IMR-90 (cell line): ENCODE results near the gene SIK2. TPM values are rescaled to one million over a fixed set of nuclear protein-coding genes. Genes with fewer than 3 reads are reported as not detected.

Experiments used
- ATAC-seq: fragments of 200-7000 bp; cut with Tn5 transposase; 2 replicates; pipeline ENCODE4 v1.9.1; 2020; ENCODE audit warnings: low read depth, mild to moderate bottlenecking, moderate library complexity
- BruUV-seq: library from RNA; stranded (reverse); fragments of 400-500 nt; replicated peaks from 2 replicates; lab custom pipeline; 2021; lab: Mats Ljungman, UMichigan
- CTCF ChIA-PET: fragments of 300-600 bp; formaldehyde crosslinking; extraction: SDS; loops from one replicate; lab custom pipeline; 2021; ENCODE audit warnings: antibody characterized with exemption; lab: Yijun Ruan, JAX
- POLR2A ChIA-PET: fragments of 300-600 bp; sonication (Branson Sonifier 250); formaldehyde crosslinking; loops from one replicate; lab custom pipeline; 2022; ENCODE audit warnings: antibody characterized with exemption; ENCODE audit not compliant: unreplicated experiment; lab: Charles Lee
- DNase-seq: peaks from one replicate; pipeline ENCODE4 v3.0.0; 2013
- H2AFZ ChIP-seq: replicated peaks from 2 replicates; pipeline ENCODE3; 2013; ENCODE audit warnings: low read length, mild to moderate bottlenecking; ENCODE audit not compliant: poor library complexity
- H2AK5ac ChIP-seq: 2 replicates; pipeline ENCODE4 v1.6.1; 2013; ENCODE audit warnings: low read depth, low read length, inconsistent platforms
- H2AK9ac ChIP-seq: replicated peaks from 2 replicates; pipeline ENCODE3; 2013; ENCODE audit warnings: mild to moderate bottlenecking, low read depth, low read length, moderate library complexity; ENCODE audit not compliant: poor library complexity
- H2BK120ac ChIP-seq: 2 replicates; pipeline ENCODE4 v1.6.1; 2013; ENCODE audit warnings: low read depth, low read length, inconsistent platforms
- H2BK15ac ChIP-seq: 3 replicates; pipeline ENCODE4 v1.6.1; 2013; ENCODE audit warnings: low read depth, low read length, inconsistent platforms
- H2BK20ac ChIP-seq: 2 replicates; pipeline ENCODE4 v1.6.1; 2013; ENCODE audit warnings: low read depth, mild to moderate bottlenecking, inconsistent platforms, low read length, moderate library complexity
- H2BK5ac ChIP-seq: 2 replicates; pipeline ENCODE4 v1.6.1; 2013; ENCODE audit warnings: mild to moderate bottlenecking, low read depth, low read length, inconsistent platforms; ENCODE audit not compliant: poor library complexity, severe bottlenecking
- H3K14ac ChIP-seq: replicated peaks from 2 replicates; pipeline ENCODE4 v1.6.1; 2013; ENCODE audit warnings: low read depth, low read length, inconsistent platforms
- H3K18ac ChIP-seq: 2 replicates; pipeline ENCODE4 v1.6.1; 2013; ENCODE audit warnings: low read depth, low read length, control low read depth
- H3K23ac ChIP-seq: 2 replicates; pipeline ENCODE4 v1.6.1; 2013; ENCODE audit warnings: low read depth, low read length, inconsistent platforms
- H3K27ac ChIP-seq: 2 replicates; pipeline ENCODE4 v1.5.1; 2013; ENCODE audit warnings: mild to moderate bottlenecking, control low read depth, low read length; ENCODE audit not compliant: insufficient read depth
- H3K27me3 ChIP-seq: 2 replicates; pipeline ENCODE4 v1.6.1; 2013; ENCODE audit warnings: low read length; ENCODE audit not compliant: control insufficient read depth, insufficient read depth
- H3K36me3 ChIP-seq: 2 replicates; pipeline ENCODE4 v1.6.1; 2013; ENCODE audit warnings: low read length, mixed read lengths; ENCODE audit not compliant: control insufficient read depth, insufficient read depth
- H3K4ac ChIP-seq: 2 replicates; pipeline ENCODE4 v1.6.1; 2013; ENCODE audit warnings: low read depth, low read length, inconsistent platforms
- H3K4me1 ChIP-seq: 2 replicates; pipeline ENCODE4 v1.6.1; 2013; ENCODE audit warnings: low read length, mixed read lengths; ENCODE audit not compliant: control insufficient read depth, insufficient read depth
- H3K4me2 ChIP-seq: 2 replicates; pipeline ENCODE4 v1.6.1; 2013; ENCODE audit warnings: low read depth, mild to moderate bottlenecking, control low read depth, low read length, moderate library complexity
- H3K4me3 ChIP-seq: 2 replicates; pipeline ENCODE4 v1.5.1; 2013; ENCODE audit warnings: low read depth, mild to moderate bottlenecking, control low read depth, low read length, moderate library complexity; ENCODE audit not compliant: insufficient read depth
- H3K56ac ChIP-seq: 2 replicates; pipeline ENCODE4 v1.6.1; 2013; ENCODE audit warnings: low read length, inconsistent platforms; ENCODE audit not compliant: insufficient read depth; ENCODE audit errors: extremely low read depth
- H3K79me1 ChIP-seq, 2 experiments: 2 replicates each; pipeline ENCODE4 v1.6.1; 2013; ENCODE audit warnings: low read length in 2 of 2, inconsistent platforms in 1 of 2, low read depth in 1 of 2
- H3K9ac ChIP-seq: 2 replicates; pipeline ENCODE4 v1.6.1; 2013; ENCODE audit warnings: low read depth, low read length, control low read depth
- H3K9me1 ChIP-seq: 2 replicates; pipeline ENCODE4 v1.6.1; 2013; ENCODE audit warnings: low read length, inconsistent platforms; ENCODE audit not compliant: insufficient read depth
- H3K9me3 ChIP-seq: 2 replicates; pipeline ENCODE4 v1.6.1; 2013; ENCODE audit warnings: low read length; ENCODE audit not compliant: control insufficient read depth, insufficient read depth
- H4K20me1 ChIP-seq: 2 replicates; pipeline ENCODE4 v1.6.1; 2013; ENCODE audit warnings: low read length, inconsistent platforms; ENCODE audit not compliant: insufficient read depth
- H4K5ac ChIP-seq: 2 replicates; pipeline ENCODE4 v1.6.1; 2013; ENCODE audit warnings: mild to moderate bottlenecking, low read depth, low read length, control low read depth
- H4K8ac ChIP-seq, 2 experiments: 2 replicates each; pipeline ENCODE4 v1.6.1; 2013; ENCODE audit warnings: low read depth in 2 of 2, low read length in 2 of 2, control low read depth in 1 of 2, inconsistent platforms in 1 of 2
- H4K91ac ChIP-seq: 2 replicates; pipeline ENCODE4 v1.6.1; 2013; ENCODE audit warnings: low read depth, low read length, inconsistent platforms; ENCODE audit not compliant: insufficient read depth
- BHLHE40 ChIP-seq: fragments of 150-350 bp; IDR thresholded peaks from 2 replicates; pipeline ENCODE4 v1.6.1; 2016; ENCODE audit warnings: mild to moderate bottlenecking, low read depth, low read length
- CTCF ChIP-seq: conservative IDR thresholded peaks from 2 replicates; pipeline ENCODE4 v1.5.1; 2012; ENCODE audit warnings: mild to moderate bottlenecking, low read depth, low read length, improper control_type of control experiment
- FOS ChIP-seq: fragments of 150-350 bp; IDR thresholded peaks from 2 replicates; pipeline ENCODE4 v1.6.1; 2016; ENCODE audit warnings: low read depth, low read length
- MAZ ChIP-seq: IDR thresholded peaks from 2 replicates; pipeline ENCODE4 v1.6.1; 2012; ENCODE audit warnings: low read depth, mild to moderate bottlenecking, low read length, improper control_type of control experiment, moderate library complexity, borderline replicate concordance
- RAD21 ChIP-seq: IDR thresholded peaks from 2 replicates; pipeline ENCODE4 v1.6.1; 2012; ENCODE audit warnings: low read length, improper control_type of control experiment
- RCOR1 ChIP-seq: IDR thresholded peaks from 2 replicates; pipeline ENCODE4 v1.6.1; 2012; ENCODE audit warnings: mild to moderate bottlenecking, low read length, improper control_type of control experiment; ENCODE audit not compliant: insufficient replicate concordance
- RFX5 ChIP-seq: IDR thresholded peaks from 2 replicates; pipeline ENCODE4 v1.8.0; 2012; ENCODE audit warnings: low read depth, mild to moderate bottlenecking, low read length, moderate library complexity
- WGBS, 2 experiments: methylation state at CpG; one replicate each; pipeline versions ENCODE4 v1.1.5 to v1.1.7; 2013; ENCODE audit warnings: missing lambda C conversion rate in 2 of 2; ENCODE audit not compliant: insufficient read length in 1 of 2; ENCODE audit errors: extremely low coverage in 2 of 2; 5-methylcytosine and 5-hydroxymethylcytosine counted together
- dilution Hi-C: fragments of 300-500 bp; cut with HindIII; formaldehyde crosslinking; loops from one replicate; pipeline ENCODE4 v1.14.3; 2018; ENCODE audit warnings: low sequenced_read_pairs; ENCODE audit not compliant: unreplicated experiment
- in situ Hi-C: fragments of 300-500 bp; cut with MboI; formaldehyde crosslinking; loops from 3 replicates; pipeline ENCODE4 v1.14.3; 2019; ENCODE audit warnings: low sequenced_read_pairs, inconsistent platforms, mixed read lengths
- intact Hi-C: fragments of 100-400 bp; cut with micrococcal nuclease; formaldehyde crosslinking; loops from 2 replicates; pipeline ENCODE4 v1.10.0; 2022
- polyA plus RNA-seq, 3 experiments: library from polyadenylated mRNA; depleted of rRNA; stranded (reverse); fragments of >200 nt; gene quantifications; 2 replicates each; pipeline ENCODE4 v1.2.3, GENCODE V29; 2012; ENCODE audit warnings: low replicate concordance in 1 of 3
- total RNA-seq: library from RNA; depleted of rRNA; stranded (reverse); fragments of >200 nt; gene quantifications from 2 replicates; pipeline ENCODE4 v1.2.3, GENCODE V29; 2012

Gene SIK2
- total and polyA plus RNA-seq, 2 of the 4 experiments (the other 2 are of a cell fraction): 7.9 to 10.4 TPM

GRCh38 chr11:111607751-111608150 lies 5.5 kb downstream of the SIK2 start:
- in situ Hi-C loops: no loop called here
- no TSS peak for BruUV-seq
- H3K9me1 ChIP-seq: peaks cover 2% of the 10 kb centered on the region
- no peak overlapping the region for H3K14ac ChIP-seq
- H4K20me1 ChIP-seq: peaks cover 31% of the 10 kb centered on the region; the same call in 1 of the 2 replicates
- H3K27ac ChIP-seq: no peak overlapping the region
- H3K79me1 ChIP-seq: peaks cover 3 to 44% of the 10 kb centered on the region in 2 experiments; a peak in 3 of 4 replicates
- no peaks in the 10 kb centered on the region for H3K36me3 ChIP-seq
- no peak overlapping the region for H3K9ac ChIP-seq
- ChIA-PET CTCF (no interaction called here), POLR2A (no interaction called here)
- H2AFZ ChIP-seq: no peak overlapping the region
- peaks cover 8% of the 10 kb centered on the region; the same call in 1 of the 2 replicates for H3K4me1 ChIP-seq
- H3K4me3 ChIP-seq: no peak overlapping the region
- no peak overlapping the region for H2BK5ac ChIP-seq
- no peak overlapping the region for H3K4ac ChIP-seq
- H2AK5ac ChIP-seq: no peak overlapping the region
- DNase-seq: no peak
- no peak for TF ChIP-seq MAZ
- TF ChIP-seq RAD21: no peak
- TF ChIP-seq BHLHE40: no peak
- TF ChIP-seq FOS: no peak
- TF ChIP-seq CTCF: no peak
- no peak for TF ChIP-seq RCOR1
- no peak for TF ChIP-seq RFX5
- no peak overlapping the region for H3K23ac ChIP-seq
- H3K56ac ChIP-seq: no peak overlapping the region
- H3K9me3 ChIP-seq: no peaks in the 10 kb centered on the region
- no peak overlapping the region for H2BK120ac ChIP-seq
- no peak overlapping the region for H4K5ac ChIP-seq
- dilution Hi-C loops: no loop called here
- H2AK9ac ChIP-seq: no peak overlapping the region
- H2BK15ac ChIP-seq: 0 out of 3 replicates have a peak overlapping the region, but pooled peaks have one; percentile 74
- H2BK20ac ChIP-seq: no peak overlapping the region
- intact Hi-C loops: loop anchor here (10.0 kb wide), 1 partner anchor 87 kb away; no protein-coding TSS in a partner anchor
- no peak overlapping the region for H4K91ac ChIP-seq
- H3K27me3 ChIP-seq: no peaks in the 10 kb centered on the region
- H4K8ac ChIP-seq: no peak overlapping the region
- no peak overlapping the region for H3K18ac ChIP-seq
- no peak for ATAC-seq
- 100% methylated on average over 3 of the region's 3 CpGs; no CpG with 5 or more reads in 1 of the 2 experiments for WGBS, 2 experiments
- no peak overlapping the region; the same call in 1 of the 2 replicates for H3K4me2 ChIP-seq
